Skeletal muscle cell (primary cell): ENCODE measurements around the gene TPBGL.

Source experiments
- DNase-seq: peaks from one replicate; pipeline ENCODE4 v3.0.0-alpha.2; 2010; ENCODE audit warnings: low read depth
- H3K4me3 ChIP-seq: 2 replicates; pipeline ENCODE4 v1.5.1; 2011; ENCODE audit warnings: low read depth, mild to moderate bottlenecking, control low read depth, low read length, moderate library complexity

Gene TPBGL

GRCh38 chr11:75285776-75286360 is 45.3 kb downstream of the TPBGL start:
- DNase-seq, result no peak
- no peak overlapping the region for H3K4me3 ChIP-seq

- no peak for DNase-seq
- no peak overlapping the region for H3K4me3 ChIP-seq
These were observed 46.4 kb downstream of the TPBGL start for GRCh38 chr11:75286826-75287465.

- no peak for DNase-seq
- no peak overlapping the region for H3K4me3 ChIP-seq
These were observed 47.0 kb downstream of the TPBGL start for GRCh38 chr11:75287579-75287978.

- no peak overlapping the region for H3K4me3 ChIP-seq
- no peak for DNase-seq
These were observed 48.9 kb downstream of the TPBGL start for GRCh38 chr11:75289511-75289760.

GRCh38 chr11:75289919-75290318 is 49.3 kb downstream of the TPBGL start:
- H3K4me3 ChIP-seq, result no peak overlapping the region
- no peak for DNase-seq

- H3K4me3 ChIP-seq, result no peak overlapping the region
- no peak for DNase-seq
These were observed 51.2 kb downstream of the TPBGL start for GRCh38 chr11:75291741-75292140.

- no peak overlapping the region for H3K4me3 ChIP-seq
- no peak for DNase-seq
These were observed 52.4 kb downstream of the TPBGL start for GRCh38 chr11:75292943-75293342.
